Karpas-422 (cell line): Measurements from ENCODE around the gene GNA12. TPM values are rescaled to one million over a fixed set of nuclear protein-coding genes. Genes with fewer than 3 reads are reported as not detected.
A peak's percentile ranks its signal among the peaks of the same experiment; 100 is the strongest.

ENCODE experiments used
- DNase-seq: peaks from one replicate; pipeline ENCODE4 v3.0.0-alpha.2; 2015
- H2AFZ ChIP-seq: fragments of 200-600 bp; sonication (generic); 2 replicates; pipeline ENCODE4 v1.6.1; 2014; ENCODE audit warnings: antibody characterized with exemption, low read length, mixed read lengths
- H3K27ac ChIP-seq: fragments of 200-600 bp; sonication (generic); 2 replicates; pipeline ENCODE4 v1.5.1; 2014; ENCODE audit warnings: mild to moderate bottlenecking, low read length, moderate library complexity
- H3K27me3 ChIP-seq: fragments of 200-600 bp; sonication (generic); 2 replicates; pipeline ENCODE4 v1.6.1; 2014; ENCODE audit warnings: low read length, mixed read lengths
- H3K36me3 ChIP-seq: fragments of 200-600 bp; sonication (generic); 2 replicates; pipeline ENCODE4 v1.6.1; 2014; ENCODE audit warnings: low read length, mixed read lengths; ENCODE audit not compliant: insufficient read depth
- H3K4me1 ChIP-seq: fragments of 200-600 bp; sonication (generic); 2 replicates; pipeline ENCODE4 v1.6.1; 2014; ENCODE audit warnings: mild to moderate bottlenecking, low read length, mixed read lengths
- H3K4me2 ChIP-seq: fragments of 200-600 bp; sonication (generic); 2 replicates; pipeline ENCODE4 v1.6.1; 2014; ENCODE audit warnings: low read length, low read depth, mild to moderate bottlenecking; ENCODE audit not compliant: poor library complexity, severe bottlenecking
- H3K4me3 ChIP-seq: fragments of 200-600 bp; sonication (generic); 2 replicates; pipeline ENCODE4 v1.5.1; 2014; ENCODE audit warnings: mild to moderate bottlenecking, antibody characterized with exemption, low read length, mixed read lengths
- H3K79me2 ChIP-seq: fragments of 200-600 bp; sonication (generic); 2 replicates; pipeline ENCODE4 v1.6.1; 2014; ENCODE audit warnings: mild to moderate bottlenecking, low read length, mixed read lengths
- H3K9ac ChIP-seq: fragments of 200-600 bp; sonication (generic); 2 replicates; pipeline ENCODE4 v1.6.0; 2014; ENCODE audit warnings: low read length
- H3K9me2 ChIP-seq: fragments of 200-600 bp; sonication (generic), shearing (Covaris generic); replicated peaks from 2 replicates; pipeline ENCODE4 v1.6.0; 2014; ENCODE audit warnings: mild to moderate bottlenecking, low read length, moderate library complexity; ENCODE audit not compliant: insufficient read depth
- H3K9me3 ChIP-seq: fragments of 300-700, 200-600 bp; sonication (generic); 2 replicates; pipeline ENCODE4 v1.6.1; 2014; ENCODE audit warnings: low read length, mixed read lengths
- H4K20me1 ChIP-seq: fragments of 200-600 bp; sonication (generic); 2 replicates; pipeline ENCODE4 v1.6.1; 2014; ENCODE audit warnings: mild to moderate bottlenecking, antibody characterized with exemption, low read length, low read depth; ENCODE audit not compliant: insufficient read depth
- total RNA-seq: library from RNA; depleted of rRNA; stranded (reverse); fragments of >200 nt; shearing (Covaris generic); gene quantifications from 2 replicates; pipeline ENCODE4 v1.2.3, GENCODE V29; 2014; ENCODE audit warnings: low replicate concordance

GNA12 gene
- total RNA-seq, 1 experiment from 2014 or later = 3.1 TPM

DNA sequence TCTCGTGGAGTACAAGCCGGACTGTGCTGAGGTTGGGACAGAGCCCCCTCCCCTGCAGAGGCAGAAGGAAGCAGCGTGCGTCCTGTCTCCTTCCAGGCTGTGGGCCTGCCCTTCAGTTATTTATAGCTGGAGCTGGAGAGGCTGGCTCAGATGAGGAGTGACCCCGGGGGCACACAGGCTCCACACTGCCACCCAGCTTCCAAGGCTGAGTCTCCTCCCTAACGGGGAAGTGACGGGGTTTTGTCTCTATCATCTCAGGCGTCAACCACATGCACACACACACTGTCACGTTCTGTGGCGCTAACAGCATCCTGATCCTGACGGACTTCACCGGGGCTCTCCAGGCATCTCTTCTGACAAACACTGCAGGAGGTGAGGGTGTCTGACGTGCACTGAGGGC, 130.7 kb downstream of the GNA12 start:
- Histone ChIP-seq H4K20me1 (no peaks in the 10 kb centered on the region; the same call in 1 of the 2 replicates), H3K4me1 (peaks cover 6% of the 10 kb centered on the region), H3K27me3 (no peaks in the 10 kb centered on the region), H2AFZ (no peak overlapping the region), H3K4me2 (no peak overlapping the region), H3K9me3 (no peaks in the 10 kb centered on the region), H3K36me3 (no peaks in the 10 kb centered on the region), H3K9ac (no peak overlapping the region), H3K27ac (no peak overlapping the region), H3K4me3 (no peak overlapping the region), H3K79me2 (no peaks in the 10 kb centered on the region), H3K9me2 (no peaks in the 10 kb centered on the region)
- DNase-seq = peak; percentile 23

DNA sequence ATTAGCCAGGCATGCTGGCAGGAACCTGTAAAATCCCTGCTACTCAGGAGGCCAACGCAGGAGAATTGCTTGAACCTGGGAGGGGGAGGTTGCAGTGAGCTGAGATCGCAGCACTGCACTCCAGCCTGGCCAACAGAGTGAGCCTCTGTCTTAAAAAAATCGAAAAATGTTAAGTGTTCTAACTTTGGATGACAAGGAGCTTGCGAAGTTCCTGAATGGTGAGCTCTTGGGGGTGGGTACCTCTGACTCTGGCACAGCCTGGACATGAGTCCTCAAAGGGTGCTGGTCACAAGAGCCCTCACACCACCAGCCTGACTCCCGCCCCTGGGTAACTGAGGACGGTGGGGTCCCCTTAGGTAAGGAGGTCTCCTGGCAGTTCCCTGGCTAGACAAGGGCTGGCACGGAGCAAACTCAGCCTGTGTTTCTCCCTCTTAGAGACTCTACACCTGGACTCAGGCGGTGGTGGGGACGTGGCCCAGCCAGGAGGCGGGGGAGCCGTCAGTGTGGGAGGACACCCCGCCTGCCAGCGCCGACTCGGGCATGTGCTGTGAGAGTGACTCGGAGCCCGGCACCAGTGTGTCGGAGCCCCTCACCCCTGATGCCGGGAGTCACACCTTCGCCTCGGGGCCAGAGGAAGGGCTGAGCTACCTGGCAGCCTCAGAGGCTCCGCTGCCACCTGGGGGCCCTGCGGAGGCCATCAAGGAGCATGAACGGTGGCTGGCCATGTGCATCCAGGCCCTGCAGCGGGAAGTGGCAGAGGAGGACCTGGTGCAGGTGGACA, 132.0 kb downstream of the GNA12 start:
- H3K9ac ChIP-seq = no peak overlapping the region
- H3K27me3 ChIP-seq = no peaks in the 10 kb centered on the region

DNA sequence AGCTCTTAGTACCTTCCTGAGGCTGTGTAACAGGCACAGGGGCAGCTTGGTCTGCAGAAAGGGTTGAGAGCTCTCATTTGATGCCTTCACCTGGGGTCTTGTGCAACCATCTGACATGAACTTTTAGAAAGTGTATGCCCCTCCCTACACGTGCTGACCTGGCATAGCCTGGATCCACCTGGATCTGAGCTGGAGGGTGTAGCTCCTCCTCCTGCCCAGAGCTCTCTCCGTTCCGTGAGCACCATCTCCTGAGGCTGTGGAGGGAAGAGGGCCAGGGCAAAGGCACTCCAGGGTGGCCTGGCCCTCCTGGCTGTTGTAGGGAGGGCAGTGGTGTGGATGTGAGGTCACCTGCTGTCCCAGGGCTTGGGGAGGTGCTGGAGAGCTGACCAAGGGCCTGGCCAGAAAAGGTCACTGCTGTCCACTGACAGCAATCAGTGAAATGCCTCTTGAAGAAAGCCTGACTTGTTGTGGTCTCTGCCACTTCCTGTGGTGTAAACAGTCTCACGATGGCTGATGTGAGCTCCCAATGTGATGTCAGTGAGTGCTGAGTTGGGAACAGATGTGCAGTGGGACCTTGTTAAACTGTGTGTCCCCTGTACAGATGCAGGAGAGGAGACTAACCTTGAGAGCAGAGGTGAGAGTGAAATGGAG, 133.1 kb downstream of the GNA12 start:
- Histone ChIP-seq H3K9ac (no peak overlapping the region), H3K36me3 (no peaks in the 10 kb centered on the region), H3K4me1 (peaks cover 6% of the 10 kb centered on the region), H3K9me2 (no peaks in the 10 kb centered on the region), H3K79me2 (no peaks in the 10 kb centered on the region), H2AFZ (no peak overlapping the region), H3K27me3 (no peaks in the 10 kb centered on the region), H3K27ac (no peak overlapping the region), H3K4me3 (no peak overlapping the region), H4K20me1 (no peaks in the 10 kb centered on the region; the same call in 1 of the 2 replicates), H3K4me2 (no peak overlapping the region), H3K9me3 (no peaks in the 10 kb centered on the region)
- DNase-seq = no peak

More for the DNA sequence above, 132.0 kb downstream of the GNA12 start:
- Histone ChIP-seq H3K9me3 (no peaks in the 10 kb centered on the region), H3K9me2 (no peaks in the 10 kb centered on the region), H2AFZ (no peak overlapping the region), H3K36me3 (no peaks in the 10 kb centered on the region), H3K4me3 (no peak overlapping the region), H3K27ac (no peak overlapping the region), H3K4me2 (no peak overlapping the region), H3K79me2 (no peaks in the 10 kb centered on the region), H3K4me1 (peaks cover 6% of the 10 kb centered on the region), H4K20me1 (no peaks in the 10 kb centered on the region; the same call in 1 of the 2 replicates)
- DNase-seq = peak; percentile 22

DNA sequence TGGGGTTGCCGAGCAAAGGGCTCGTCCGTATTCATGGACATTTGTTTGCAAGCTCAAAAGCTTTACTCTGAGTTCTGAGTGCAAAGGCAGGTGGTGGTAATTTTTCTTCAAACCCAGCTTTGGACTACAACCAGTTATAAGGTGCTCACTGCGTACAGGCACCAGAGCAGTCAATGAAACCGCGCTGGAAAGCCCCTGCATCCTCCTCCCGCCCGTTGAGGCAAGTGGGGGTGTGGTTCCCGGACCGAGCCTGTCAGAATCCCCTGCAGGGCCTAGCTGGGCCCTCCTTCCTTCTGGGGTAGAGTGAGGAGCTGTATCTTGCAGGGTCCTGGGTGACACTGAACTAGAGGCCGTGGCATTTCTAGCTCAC, 133.8 kb downstream of the GNA12 start:
- Histone ChIP-seq H3K4me2 (peak overlapping the region; percentile 42), H3K27me3 (no peaks in the 10 kb centered on the region), H4K20me1 (no peaks in the 10 kb centered on the region; the same call in 1 of the 2 replicates), H3K9me3 (no peaks in the 10 kb centered on the region), H3K79me2 (no peaks in the 10 kb centered on the region), H3K9ac (peak overlapping the region; percentile 40; the same call in 1 of the 2 replicates), H2AFZ (no peak overlapping the region), H3K36me3 (no peaks in the 10 kb centered on the region), H3K9me2 (no peaks in the 10 kb centered on the region), H3K4me1 (peaks cover 6% of the 10 kb centered on the region), H3K4me3 (peak overlapping the region; percentile 29; the same call in 1 of the 2 replicates), H3K27ac (no peak overlapping the region)
- peak; percentile 35 for DNase-seq

DNA sequence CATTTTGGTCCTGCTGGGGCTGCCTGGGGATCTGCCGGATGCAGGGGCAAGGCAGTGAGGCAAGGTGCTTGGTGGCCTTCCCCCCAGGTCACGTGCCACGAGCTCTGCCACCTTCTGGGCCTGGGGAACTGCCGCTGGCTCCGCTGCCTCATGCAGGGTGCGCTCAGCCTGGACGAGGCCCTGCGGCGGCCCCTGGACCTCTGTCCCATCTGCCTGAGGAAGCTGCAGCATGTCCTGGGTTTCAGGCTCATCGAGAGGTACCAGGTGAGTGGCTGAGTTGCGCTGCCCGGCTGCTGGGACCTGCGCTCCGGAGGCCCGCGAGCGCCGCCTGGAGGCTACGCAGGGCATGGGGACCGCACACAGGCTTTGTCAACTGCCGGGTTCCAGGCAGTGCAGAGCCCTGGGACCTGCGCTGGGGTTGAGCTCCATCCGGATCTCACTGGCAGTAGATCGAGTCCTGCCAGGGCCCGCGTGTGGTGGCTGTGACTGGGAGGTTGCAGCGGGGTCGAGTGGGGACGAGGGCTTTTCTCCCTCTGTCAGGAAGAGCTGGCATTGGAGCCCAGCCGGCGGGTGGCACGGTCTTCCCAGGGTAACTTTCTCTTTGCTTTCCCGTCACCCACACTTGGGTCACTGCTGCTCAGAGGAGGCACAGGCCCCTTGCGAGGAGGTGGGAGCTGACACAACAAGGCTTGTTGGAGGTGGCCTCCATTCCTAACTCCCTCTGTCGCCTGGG, 134.4 kb downstream of the GNA12 start:
- Histone ChIP-seq H3K4me2 (peak overlapping the region; percentile 42), H3K27me3 (no peaks in the 10 kb centered on the region), H3K9me3 (no peaks in the 10 kb centered on the region), H3K9me2 (no peaks in the 10 kb centered on the region), H3K27ac (no peak overlapping the region), H3K79me2 (no peaks in the 10 kb centered on the region), H3K9ac (peak overlapping the region; percentile 40; the same call in 1 of the 2 replicates), H2AFZ (no peak overlapping the region), H4K20me1 (no peaks in the 10 kb centered on the region; the same call in 1 of the 2 replicates), H3K36me3 (no peaks in the 10 kb centered on the region), H3K4me1 (peaks cover 6% of the 10 kb centered on the region), H3K4me3 (peak overlapping the region; percentile 29; the same call in 1 of the 2 replicates)
- peak; percentile 91 for DNase-seq

DNA sequence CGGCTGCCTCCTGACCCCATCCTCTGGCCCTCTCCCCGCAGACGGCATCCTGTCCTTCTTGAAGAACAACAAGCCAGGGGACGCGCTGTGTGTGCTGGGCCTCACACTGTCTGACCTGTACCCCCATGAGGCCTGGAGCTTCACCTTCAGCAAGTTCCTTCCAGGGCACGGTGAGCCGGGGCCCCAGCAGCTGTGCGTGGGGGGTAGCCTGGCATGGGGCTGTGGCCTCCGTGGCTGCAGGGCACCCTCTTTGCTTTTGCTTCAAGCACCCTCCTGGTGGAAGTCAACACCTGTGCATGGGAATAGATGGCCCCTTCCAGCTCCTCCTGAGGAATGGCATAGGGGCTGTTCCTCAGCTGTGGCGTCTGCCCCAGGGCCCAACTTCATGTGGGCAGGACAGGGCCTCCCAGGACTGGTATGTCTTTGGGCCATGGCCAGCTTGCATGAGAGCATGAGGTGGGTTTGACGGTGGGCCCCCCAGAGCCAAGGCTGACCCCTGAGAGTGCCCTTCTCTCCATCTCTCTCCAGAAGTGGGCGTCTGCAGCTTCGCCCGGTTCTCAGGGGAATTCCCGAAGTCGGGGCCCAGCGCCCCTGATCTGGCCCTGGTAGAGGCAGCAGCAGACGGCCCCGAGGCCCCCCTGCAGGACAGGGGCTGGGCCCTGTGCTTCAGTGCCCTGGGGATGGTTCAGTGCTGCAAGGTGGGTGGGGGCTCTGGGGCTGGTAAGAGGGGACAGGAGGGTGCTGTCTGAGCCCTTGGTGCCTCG, 135.4 kb downstream of the GNA12 start:
- Histone ChIP-seq H2AFZ (no peak overlapping the region), H3K27me3 (no peaks in the 10 kb centered on the region), H3K9me2 (no peaks in the 10 kb centered on the region), H3K79me2 (no peaks in the 10 kb centered on the region), H3K4me1 (peaks cover 6% of the 10 kb centered on the region), H3K9ac (no peak overlapping the region), H3K4me3 (no peak overlapping the region), H4K20me1 (no peaks in the 10 kb centered on the region; the same call in 1 of the 2 replicates), H3K27ac (no peak overlapping the region), H3K9me3 (no peaks in the 10 kb centered on the region), H3K4me2 (no peak overlapping the region), H3K36me3 (no peaks in the 10 kb centered on the region)
- DNase-seq = peak; percentile 19

DNA sequence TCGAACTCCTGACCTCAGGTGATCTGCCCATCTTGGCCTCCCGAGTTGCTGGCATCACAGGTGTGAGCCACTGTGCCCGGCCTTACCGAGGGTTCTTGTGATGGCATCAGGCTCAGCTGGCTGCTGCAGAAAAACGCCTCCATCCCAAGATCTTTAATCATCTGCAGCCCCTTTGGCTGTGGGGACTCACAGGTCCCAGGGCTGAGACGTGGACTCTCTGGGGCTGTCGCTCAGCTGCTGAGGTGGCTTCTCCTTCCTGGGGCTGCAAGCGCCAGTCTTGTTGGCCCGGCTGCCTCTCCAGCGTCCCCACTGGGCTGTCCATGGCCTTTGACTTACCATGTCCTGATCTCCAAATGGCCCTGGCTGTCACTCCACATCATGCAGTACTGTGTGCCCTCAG, 136.1 kb downstream of the GNA12 start:
- Histone ChIP-seq H3K9ac (no peak overlapping the region), H3K79me2 (no peaks in the 10 kb centered on the region), H3K27ac (no peak overlapping the region), H2AFZ (no peak overlapping the region), H3K4me2 (no peak overlapping the region), H4K20me1 (no peaks in the 10 kb centered on the region; the same call in 1 of the 2 replicates), H3K4me3 (no peak overlapping the region), H3K27me3 (no peaks in the 10 kb centered on the region), H3K4me1 (peaks cover 6% of the 10 kb centered on the region), H3K36me3 (no peaks in the 10 kb centered on the region), H3K9me2 (no peaks in the 10 kb centered on the region), H3K9me3 (no peaks in the 10 kb centered on the region)
- peak; percentile 30 for DNase-seq
